HG02642 (cell line): ENCODE data around the gene CTPS2.
"Not testable (repeated sequence)": the region's sequence is repeated elsewhere in the genome, so short reads cannot be mapped to it uniquely, and the experiment has no call there.

Experiments used
- ATAC-seq: cut with Tn5 transposase; IDR thresholded peaks from one replicate; pipeline ENCODE4 v1.9.1; 2021; ENCODE audit warnings: mild to moderate bottlenecking; ENCODE audit not compliant: unreplicated experiment, poor library complexity

CTPS2 gene, protein sequence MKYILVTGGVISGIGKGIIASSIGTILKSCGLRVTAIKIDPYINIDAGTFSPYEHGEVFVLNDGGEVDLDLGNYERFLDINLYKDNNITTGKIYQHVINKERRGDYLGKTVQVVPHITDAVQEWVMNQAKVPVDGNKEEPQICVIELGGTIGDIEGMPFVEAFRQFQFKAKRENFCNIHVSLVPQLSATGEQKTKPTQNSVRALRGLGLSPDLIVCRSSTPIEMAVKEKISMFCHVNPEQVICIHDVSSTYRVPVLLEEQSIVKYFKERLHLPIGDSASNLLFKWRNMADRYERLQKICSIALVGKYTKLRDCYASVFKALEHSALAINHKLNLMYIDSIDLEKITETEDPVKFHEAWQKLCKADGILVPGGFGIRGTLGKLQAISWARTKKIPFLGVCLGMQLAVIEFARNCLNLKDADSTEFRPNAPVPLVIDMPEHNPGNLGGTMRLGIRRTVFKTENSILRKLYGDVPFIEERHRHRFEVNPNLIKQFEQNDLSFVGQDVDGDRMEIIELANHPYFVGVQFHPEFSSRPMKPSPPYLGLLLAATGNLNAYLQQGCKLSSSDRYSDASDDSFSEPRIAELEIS

DNA sequence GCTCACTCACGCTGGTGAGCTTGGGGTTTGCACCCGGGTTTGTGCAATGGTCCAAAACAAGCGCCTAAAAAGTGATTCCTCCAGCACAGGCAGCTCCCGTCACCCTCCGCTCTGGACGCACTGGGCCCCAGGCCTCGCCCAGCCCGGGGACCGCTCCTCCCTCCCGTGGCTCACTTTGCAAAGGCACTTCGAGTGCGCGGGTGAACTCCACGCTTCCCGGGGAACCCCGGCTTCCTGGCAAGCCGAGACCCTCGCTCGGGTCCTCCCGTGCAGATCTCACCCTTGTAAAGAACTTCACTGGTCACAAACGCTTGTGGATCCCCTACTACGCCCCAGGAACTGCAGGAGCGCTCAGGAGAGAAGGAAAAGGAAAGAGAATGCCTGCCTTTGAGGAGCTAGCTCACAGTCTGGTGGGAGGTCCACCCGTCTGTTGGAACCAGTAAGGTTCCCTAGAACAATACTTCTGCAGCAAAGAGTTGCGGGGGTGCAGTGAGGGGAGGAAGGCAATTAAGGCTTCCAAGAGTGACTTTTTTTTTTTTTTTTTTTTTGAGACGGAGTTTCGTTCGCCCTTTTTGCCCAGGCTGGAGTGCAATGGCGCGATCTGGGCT is at the start of gene CTPS2:
Gene CTPS2 (minus strand): TSS at position 122 of the 608 bp plus-strand sequence. CDS start 9,767 bp downstream, outside the sequence.
- ATAC-seq, result peak; percentile 86

DNA sequence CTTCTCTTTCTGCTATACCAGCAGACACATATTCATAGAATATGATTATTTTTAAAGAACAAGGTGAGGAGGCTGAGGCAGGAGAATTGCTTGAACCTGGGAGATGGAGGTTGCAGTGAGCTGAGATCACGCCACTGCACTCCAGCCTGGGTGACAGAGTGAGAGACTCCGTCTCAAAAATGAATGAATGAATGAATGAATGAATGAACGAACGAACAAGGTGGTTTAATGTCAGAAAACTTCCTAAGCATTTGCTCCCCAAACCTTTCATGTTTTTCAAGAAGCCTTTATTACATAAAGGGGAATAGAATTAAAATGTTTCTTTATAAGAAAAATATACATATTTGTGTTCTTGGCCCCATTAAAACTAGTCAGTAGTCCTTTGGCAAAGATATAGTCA is 49.0 kb upstream of the CTPS2 start:
- not testable (repeated sequence) for ATAC-seq

DNA sequence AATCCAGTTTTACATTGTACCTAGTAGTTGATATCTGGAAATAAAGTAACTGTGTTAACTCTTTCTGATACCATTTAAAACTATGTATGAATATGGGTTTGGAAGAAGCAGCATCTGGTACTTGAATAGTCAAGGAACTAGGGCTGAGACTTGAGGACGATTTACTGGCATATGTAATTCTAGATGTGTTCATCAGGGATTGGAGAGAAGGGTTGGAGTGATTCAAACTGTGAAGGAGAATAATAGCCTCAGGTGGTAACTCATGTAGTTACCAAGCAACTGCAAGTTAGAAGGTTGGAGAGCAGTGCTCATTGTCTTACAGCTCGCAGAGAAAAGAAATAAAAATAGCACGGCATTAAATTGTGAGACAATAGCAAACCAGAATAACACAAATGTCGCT is 44.3 kb upstream of the CTPS2 start:
- no peak for ATAC-seq

DNA sequence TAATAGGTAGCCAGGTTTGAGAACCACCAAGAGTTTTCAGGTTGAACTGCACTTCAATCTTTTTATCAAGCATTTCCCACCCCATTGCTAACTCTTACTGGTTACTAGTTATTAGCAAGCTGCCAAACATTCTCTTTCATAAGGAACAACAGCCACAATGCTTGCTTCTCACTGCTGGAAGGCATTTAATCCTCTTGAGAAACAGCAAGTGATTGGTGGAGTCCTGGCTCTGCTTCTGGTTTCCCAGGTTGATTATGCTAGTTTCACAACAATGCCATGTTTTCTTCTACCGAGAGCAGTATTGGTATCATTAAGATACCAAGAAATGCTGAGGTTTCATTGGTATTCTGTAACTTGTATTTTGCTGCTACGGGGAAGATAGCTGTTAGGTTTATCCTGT is 41.5 kb upstream of the CTPS2 start:
- no peak for ATAC-seq

DNA sequence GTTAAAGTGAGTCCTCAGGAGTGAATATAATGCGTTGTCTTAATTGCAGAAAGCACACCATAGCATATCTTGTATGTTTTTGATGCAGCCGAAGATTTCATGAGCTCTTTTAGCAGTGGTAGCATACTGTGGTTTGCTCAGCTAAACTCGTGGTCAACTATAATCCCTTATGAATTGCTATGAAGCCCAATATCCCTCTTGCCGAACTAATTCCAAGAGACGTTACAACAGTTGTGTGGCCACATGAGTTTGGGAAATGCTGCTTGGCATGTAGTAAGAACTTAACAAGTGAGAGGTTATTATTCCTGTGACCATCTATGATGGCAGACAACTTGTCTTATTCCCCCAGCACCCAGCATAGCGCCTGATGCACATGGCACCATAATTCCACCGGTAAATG is 37.7 kb upstream of the CTPS2 start:
- ATAC-seq, result no peak

DNA sequence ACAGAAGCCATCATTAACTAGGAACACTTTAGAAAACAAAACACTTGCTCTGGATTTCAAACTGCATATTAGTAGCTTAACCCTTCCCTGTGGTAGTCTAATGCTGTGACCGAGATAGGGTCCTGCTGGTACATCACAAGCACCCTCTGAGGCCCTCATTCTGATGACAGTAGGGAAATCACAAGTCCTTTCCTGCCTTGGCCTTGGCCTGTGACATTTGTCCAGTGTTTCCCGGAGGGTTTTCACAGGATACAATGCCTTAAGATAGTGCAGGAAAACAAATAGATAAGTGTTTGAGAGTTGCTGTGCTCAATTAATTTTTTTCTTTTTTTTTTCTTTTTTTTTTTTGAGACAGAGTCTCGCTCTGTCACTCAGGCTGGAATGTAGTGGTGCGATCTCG is 36.0 kb upstream of the CTPS2 start:
- ATAC-seq, result no peak

DNA sequence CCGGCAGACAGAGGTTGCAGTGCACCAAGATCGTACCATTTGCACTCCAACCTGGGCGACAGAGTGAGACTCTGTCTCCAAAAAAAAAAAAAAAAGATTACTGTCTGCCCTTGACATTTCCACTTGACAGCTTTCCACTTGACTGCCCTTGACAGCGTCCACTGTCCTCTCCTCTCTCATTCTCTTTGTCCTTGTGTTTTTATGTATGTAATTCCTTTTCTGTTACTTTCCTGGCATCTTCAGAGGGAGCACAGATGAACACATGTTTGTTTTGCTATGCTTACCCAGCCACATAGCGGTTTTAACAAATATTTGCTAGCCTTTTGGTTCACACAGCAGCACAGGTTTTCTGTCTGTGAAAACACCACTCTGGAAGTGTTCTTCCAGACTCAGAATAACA is 33.2 kb upstream of the CTPS2 start:
- no peak for ATAC-seq

DNA sequence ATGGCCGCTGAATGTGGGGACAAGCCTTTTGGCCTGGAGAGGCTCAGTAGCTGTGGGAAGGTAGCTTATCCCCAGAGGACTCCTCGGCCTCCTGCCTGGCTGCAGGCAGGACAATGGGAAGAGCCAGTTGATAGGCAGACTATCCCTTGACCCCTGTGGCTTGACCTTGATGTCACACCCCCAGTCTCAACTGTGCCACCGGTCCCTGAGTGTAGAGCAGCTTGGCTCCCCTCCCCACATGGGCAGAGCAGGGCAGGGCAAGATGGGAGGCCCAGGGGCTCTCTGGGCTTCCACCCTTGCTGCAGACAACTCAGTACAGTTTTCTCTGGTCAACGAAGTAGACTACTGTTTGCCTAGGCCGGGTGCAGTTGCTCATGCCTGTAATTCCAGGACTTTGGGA is 32.6 kb upstream of the CTPS2 start:
- ATAC-seq, result no peak

DNA sequence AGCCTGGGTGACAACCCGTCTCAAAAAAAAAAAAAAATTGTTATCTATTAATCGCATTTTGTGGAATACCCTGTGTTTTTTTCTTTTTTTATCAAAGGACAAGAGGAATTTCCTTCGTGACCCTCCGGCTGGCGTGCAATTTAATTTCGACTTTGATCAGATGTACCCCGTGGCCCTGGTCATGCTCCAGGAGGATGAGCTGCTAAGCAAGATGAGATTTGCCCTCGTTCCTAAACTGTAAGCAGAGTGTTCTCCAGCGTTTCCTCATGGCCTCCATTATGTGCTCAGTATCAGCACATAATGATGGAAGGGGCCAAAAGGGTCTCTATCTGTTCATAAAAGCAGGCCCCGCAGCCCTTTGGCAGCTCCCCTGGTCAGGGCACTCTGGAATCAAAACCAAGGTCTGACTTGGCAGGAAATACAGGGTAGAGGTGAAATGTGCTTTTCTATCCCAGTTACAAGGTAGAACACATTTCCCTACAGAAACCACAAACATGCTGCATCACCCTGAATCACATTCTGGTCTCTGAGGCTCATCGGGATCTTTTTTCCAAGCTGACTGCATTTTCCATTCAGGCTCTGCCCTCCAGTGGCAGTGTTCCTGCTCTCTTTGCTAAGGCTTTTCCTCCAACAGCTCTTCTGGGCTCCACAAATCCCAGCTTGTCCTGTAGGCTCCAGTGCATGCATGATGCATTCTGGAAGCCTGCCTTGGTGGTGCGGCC is 31.3 kb upstream of the CTPS2 start:
- ATAC-seq, result no peak

DNA sequence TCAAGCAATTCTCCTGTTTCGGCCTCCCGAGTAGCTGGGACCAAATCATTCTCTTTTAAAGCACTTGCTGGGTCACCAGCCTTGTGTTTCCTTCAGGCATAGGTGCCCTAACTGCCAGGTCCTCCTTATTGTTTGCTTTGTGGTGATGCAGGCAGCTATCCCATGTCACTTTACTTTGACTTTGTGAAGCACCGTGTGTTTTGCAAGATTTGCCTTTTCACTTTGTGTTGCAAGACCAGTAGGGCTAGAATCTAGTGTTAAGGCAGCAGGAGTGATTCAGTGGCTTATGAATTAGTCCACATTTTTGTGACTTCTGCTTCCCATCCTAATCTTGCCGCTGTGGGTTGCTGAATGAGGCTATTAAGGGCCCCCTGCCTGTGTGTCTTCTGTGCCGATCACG is 27.1 kb upstream of the CTPS2 start:
- ATAC-seq, result no peak

DNA sequence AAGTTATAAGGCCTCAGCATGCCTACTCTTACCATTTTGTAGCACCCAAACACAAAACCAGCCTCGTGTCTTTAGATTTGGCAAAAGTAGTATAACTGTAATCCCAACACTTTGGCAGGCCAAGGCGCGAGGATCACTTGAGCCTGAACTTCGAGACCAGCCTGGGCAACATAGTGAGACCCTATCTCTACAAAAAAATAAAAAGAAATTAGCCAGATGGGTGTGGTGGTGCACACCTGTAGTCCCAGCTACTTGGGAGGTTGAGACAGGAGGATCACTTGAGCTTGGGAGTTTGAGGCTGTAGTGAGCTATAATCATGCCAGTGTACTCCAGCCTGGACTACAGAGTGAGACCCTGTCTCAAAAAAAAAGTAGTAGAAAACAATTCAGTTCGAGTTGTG is 24.6 kb upstream of the CTPS2 start:
- ATAC-seq, result no peak

DNA sequence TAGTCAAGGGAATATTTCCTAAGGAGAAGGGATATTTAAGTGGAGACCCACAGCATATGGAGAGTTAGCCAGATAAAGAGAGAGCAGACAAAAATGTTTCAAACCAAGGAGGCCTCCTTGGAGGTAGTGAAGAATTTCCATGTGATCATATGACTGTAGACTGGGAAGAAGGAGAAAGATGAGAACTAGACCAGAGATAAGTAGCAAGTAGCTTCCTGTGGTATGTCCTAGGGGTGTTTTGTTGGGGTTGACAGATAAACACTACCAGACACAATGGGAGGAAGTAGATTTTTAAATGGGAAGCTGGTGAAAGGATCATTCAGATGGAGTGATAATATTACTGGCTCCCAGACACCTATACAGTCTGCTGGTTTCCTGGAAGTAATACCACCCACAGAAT is 20.5 kb upstream of the CTPS2 start:
- ATAC-seq, result no peak

DNA sequence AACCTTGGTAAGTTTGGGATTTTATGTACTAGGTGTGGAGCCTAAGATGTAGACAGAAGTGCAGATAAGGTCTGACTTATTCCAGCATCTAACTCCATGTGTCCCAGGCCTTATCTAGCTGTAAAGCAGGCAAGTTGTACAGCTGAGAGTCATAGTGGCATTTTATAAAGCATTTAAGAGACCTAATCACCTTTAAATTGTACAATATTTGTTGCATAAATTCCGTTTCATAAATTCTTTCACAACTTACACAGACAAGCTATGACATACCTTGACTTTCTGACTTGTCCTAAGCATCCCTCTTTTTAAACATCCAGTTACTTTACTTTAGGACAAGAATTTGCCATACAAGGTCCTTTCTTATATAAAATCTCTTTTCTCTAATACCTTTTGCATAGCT is 18.0 kb upstream of the CTPS2 start:
- ATAC-seq, result no peak

DNA sequence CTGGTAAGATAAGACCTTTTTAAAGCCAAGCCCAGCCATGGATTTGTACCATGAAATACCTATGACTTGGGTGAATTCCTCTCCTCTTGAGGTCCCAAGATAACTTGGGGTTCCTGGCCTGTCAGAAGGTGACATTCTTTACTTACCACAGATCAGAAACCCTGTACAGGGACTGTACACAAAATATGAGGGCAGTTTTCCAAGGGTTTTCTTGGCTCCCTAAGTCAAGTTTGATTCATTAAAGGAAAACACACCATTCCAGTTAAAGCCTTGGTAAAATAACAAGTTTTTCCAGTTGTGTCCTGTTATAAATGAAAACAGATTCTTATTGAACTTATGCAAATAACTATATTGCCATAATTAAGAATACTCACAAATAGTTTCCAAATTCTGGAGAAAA is 15.2 kb upstream of the CTPS2 start:
- ATAC-seq, result no peak

DNA sequence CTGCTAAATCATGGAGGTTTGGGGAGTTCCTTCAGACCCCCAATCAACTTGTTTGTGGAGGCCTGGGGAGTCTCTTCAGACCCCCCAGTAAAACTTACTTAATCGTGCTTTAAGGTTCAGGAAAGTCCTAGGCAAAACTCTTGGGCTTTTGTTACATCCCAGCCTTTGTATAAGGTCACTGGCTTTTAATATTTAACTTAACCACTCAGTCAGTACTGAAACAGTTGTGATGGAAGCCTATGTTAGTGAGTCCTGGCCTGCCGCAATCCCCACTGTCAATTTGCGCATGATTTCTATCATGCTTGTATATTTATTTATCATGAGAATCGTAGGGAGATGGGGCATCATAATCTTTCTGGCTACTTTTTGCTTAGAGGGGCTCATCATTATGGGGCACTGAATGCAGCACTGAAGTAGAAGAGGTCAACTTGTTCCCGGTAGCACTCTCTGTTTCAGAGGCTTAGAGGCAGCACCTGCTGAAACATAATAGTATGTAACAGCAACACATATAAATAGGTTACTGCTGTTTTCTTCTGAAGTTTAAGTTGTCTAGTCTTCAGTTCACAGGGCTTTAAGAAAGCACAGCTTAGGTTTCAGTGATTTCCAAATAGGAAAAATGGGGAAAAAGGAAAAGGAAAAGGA is 14.0 kb upstream of the CTPS2 start:
- peak; percentile 74 for ATAC-seq

DNA sequence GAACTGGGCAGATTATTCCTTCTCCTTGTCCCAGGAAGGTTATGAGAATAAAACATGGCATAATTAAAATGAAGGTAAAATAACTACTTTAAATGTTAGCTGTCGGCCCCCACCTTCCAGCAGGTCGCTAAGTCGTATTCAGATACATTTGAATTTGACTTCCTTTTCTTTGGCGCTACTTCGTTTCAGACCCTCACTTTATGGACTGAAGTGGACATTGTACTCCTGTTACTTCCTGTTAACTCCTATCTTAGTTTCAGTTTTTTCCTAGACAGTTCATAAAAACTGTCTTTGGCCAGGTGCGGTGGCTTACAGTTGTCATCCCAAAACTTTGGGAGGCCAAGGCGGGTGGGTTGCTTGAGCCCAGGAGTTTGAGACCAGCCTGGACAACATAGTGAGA is 12.6 kb upstream of the CTPS2 start:
- no peak for ATAC-seq

DNA sequence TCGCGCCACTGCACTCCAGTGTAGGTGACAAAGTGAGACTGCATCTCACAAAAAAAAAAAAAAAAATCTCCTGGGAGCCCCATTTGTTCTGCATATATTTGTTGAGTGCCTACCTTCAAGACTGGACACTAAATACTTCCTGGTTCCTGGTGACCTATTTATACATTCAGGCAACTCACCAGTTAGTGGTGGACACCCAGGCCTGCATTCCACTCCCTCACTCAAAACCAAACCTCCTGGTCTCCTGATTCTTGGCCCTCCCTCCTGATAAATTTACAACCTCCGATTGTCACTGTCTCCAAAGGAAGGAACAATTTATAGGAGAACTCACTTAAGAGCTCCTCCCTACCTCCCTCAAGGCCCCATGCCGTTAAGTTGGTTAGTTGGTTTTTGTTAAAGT is 10.0 kb upstream of the CTPS2 start:
- no peak for ATAC-seq

DNA sequence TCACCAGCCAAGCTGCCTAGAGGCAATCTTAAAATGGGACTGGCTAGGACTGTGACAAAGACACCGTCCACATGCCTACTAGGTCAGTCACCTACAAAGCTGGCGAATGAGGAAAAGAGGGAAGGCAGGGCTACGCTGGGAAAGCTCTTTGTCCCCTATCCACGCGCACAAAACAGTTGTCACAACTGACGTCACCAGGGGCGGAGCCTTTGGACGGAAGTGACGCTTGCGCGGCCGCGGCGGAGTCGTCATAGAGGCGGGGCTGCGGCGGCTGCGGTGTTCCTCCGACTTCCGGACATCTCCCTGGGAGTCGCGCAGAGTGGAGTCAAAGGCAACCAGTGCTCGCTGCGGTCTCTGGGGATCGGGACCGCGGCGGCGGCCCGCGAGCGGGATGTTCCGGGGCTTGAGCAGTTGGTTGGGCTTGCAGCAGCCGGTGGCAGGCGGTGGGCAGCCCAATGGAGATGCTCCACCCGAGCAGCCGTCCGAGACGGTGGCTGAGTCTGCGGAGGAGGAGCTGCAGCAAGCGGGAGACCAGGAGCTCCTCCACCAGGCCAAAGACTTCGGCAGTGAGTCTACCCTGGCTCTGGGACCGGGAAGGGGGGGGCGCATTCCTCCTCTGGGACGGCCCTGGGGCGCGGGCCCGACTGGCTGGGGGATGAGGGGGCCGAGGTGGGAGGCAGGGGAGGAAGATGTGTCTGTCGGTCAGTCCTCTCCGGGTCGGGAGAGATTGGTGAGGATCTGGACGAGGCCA is 7.0 kb upstream of the CTPS2 start, which contains the start of gene SYAP1:
Gene SYAP1 (plus strand): TSS at position 279 of the 751 bp plus-strand sequence. CDS start 113 bp downstream, at position 392.
- ATAC-seq, result peak; percentile 99

DNA sequence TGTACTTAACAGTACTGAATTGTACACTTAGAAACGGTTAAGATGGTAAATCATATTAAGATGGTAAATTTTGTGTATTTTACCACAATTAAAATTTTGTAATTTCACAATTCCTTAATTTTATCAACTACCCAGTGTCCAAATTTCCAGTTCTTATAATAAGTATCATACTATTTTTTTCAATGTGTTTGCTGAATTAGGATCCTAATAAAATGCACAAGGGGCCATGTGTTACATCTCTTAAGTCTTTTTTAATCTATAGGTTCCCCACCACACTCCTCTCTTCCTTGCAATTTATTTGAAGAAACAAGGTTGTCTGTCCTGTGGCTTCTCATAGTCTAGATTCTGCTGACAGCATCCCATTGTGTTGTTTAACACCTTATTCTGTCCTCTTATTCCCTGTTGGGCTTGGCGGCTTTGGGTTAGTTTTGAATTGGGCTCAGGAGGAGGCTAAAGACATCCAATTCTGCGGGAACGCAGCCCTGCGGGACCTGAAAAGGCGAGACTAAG is 6.4 kb upstream of the CTPS2 start:
- ATAC-seq, result peak; percentile 28
